ENCODE results near the gene HNF1B.

DNA sequence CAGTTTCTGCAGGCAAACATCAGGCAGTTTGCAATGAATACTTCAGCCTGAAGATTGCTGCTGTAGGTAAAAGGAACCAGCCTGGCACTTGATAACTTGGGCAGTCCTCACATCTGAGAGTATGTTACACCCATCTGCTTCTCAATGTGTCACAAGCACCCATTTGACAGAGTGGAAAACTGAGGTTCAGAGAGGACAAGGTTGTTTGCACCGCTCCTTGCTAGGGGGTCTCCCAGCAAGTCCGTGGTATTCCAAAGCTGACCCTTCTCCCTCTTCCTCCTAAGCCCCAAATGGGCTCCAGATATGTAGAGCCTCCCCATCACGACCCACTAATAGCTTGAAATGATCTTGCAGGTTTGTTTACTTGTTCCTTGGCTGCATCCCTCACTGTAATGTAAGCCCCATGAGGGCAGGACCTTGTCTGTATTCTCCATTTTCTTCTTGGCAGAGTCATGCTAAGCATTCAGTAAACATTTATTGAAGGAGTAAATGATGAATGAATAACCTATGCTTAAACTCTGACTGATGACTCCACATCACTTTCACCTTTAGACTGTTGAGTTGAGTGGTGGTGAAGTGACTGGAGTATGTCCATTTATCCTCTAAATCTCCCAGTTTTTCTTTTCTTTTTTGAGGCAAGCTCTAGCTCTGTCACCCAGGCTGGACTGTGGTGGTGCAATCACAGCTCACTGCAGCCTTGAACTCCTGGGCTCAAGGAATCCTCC lies 26.4 kb downstream of the HNF1B start:
- TF ChIP-seq, protein P1, sequence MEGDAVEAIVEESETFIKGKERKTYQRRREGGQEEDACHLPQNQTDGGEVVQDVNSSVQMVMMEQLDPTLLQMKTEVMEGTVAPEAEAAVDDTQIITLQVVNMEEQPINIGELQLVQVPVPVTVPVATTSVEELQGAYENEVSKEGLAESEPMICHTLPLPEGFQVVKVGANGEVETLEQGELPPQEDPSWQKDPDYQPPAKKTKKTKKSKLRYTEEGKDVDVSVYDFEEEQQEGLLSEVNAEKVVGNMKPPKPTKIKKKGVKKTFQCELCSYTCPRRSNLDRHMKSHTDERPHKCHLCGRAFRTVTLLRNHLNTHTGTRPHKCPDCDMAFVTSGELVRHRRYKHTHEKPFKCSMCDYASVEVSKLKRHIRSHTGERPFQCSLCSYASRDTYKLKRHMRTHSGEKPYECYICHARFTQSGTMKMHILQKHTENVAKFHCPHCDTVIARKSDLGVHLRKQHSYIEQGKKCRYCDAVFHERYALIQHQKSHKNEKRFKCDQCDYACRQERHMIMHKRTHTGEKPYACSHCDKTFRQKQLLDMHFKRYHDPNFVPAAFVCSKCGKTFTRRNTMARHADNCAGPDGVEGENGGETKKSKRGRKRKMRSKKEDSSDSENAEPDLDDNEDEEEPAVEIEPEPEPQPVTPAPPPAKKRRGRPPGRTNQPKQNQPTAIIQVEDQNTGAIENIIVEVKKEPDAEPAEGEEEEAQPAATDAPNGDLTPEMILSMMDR (IDR thresholded peaks at IDR 0.05): no peak
- no peak for TF ChIP-seq POLR2AphosphoS5 (IDR thresholded peaks at IDR 0.05)
